Measurements from ENCODE around the gene PLD2. TPM values are rescaled to one million over a fixed set of nuclear protein-coding genes. Genes with fewer than 3 reads are reported as not detected.

The PLD2 gene
- total RNA-seq, 1 donor from 2014 or later, result 32.1 TPM

DNA sequence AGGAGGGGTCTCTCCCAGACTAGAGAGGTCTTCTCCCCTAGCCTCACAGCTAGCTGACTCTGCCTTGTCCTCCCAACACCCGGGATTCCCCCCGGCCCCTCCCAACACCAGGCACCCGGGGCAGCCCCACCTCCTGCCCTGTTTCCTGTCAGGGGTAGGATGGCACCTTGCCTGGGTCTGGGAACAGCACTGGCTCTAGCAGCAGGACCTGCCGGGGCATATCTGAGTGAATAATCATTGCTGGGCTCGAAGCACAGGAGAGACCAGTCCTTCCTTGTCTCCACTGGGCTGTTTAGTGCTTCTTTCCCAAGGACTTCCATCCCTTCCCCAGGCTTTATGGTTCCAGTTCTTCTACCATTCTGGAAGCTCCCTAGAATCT, 51.9 kb downstream of the PLD2 start:
- TF ChIP-seq, protein P1, sequence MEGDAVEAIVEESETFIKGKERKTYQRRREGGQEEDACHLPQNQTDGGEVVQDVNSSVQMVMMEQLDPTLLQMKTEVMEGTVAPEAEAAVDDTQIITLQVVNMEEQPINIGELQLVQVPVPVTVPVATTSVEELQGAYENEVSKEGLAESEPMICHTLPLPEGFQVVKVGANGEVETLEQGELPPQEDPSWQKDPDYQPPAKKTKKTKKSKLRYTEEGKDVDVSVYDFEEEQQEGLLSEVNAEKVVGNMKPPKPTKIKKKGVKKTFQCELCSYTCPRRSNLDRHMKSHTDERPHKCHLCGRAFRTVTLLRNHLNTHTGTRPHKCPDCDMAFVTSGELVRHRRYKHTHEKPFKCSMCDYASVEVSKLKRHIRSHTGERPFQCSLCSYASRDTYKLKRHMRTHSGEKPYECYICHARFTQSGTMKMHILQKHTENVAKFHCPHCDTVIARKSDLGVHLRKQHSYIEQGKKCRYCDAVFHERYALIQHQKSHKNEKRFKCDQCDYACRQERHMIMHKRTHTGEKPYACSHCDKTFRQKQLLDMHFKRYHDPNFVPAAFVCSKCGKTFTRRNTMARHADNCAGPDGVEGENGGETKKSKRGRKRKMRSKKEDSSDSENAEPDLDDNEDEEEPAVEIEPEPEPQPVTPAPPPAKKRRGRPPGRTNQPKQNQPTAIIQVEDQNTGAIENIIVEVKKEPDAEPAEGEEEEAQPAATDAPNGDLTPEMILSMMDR (IDR thresholded peaks at IDR 0.05), result no peak
- no peaks in the 10 kb centered on the region for H3K9me3 Mint-ChIP-seq (ENCODE audit: low read depth)
- no peak for DNase-seq (ENCODE audit: low spot score)
- H3K36me3 Mint-ChIP-seq (ENCODE audit: low read depth), result peaks cover 8% of the 10 kb centered on the region
- peak overlapping the region; percentile 80 for H3K27ac Mint-ChIP-seq (ENCODE audit: unreplicated experiment)
- peaks cover 39% of the 10 kb centered on the region for H3K4me1 Mint-ChIP-seq (ENCODE audit: low read depth)
- H3K27me3 Mint-ChIP-seq (ENCODE audit: low read depth), result no peaks in the 10 kb centered on the region
- no peak overlapping the region for H3K4me3 Mint-ChIP-seq (ENCODE audit: unreplicated experiment)

GRCh38 chr17:4859816-4860625, 53.1 kb downstream of the PLD2 start:
- H3K27me3 Mint-ChIP-seq (ENCODE audit: low read depth), result no peaks in the 10 kb centered on the region
- H3K4me3 Mint-ChIP-seq (ENCODE audit: unreplicated experiment), result no peak overlapping the region
- H3K36me3 Mint-ChIP-seq (ENCODE audit: low read depth), result peaks cover 5% of the 10 kb centered on the region
- H3K9me3 Mint-ChIP-seq (ENCODE audit: low read depth), result no peaks in the 10 kb centered on the region
- TF ChIP-seq, protein P1 (IDR thresholded peaks at IDR 0.05), result no peak
- DNase-seq (ENCODE audit: low spot score), result no peak
- peaks cover 30% of the 10 kb centered on the region for H3K4me1 Mint-ChIP-seq (ENCODE audit: low read depth)
- no peak overlapping the region for H3K27ac Mint-ChIP-seq (ENCODE audit: unreplicated experiment)

- peaks cover 5% of the 10 kb centered on the region for H3K36me3 Mint-ChIP-seq (ENCODE audit: low read depth)
- H3K9me3 Mint-ChIP-seq (ENCODE audit: low read depth), result no peaks in the 10 kb centered on the region
- TF ChIP-seq, protein P1 (IDR thresholded peaks at IDR 0.05), result no peak
- no peak overlapping the region for H3K4me3 Mint-ChIP-seq (ENCODE audit: unreplicated experiment)
- DNase-seq (ENCODE audit: low spot score), result no peak
- H3K4me1 Mint-ChIP-seq (ENCODE audit: low read depth), result peaks cover 30% of the 10 kb centered on the region
- no peaks in the 10 kb centered on the region for H3K27me3 Mint-ChIP-seq (ENCODE audit: low read depth)
- H3K27ac Mint-ChIP-seq (ENCODE audit: unreplicated experiment), result no peak overlapping the region
Measured at GRCh38 chr17:4860651-4861050, 53.7 kb downstream of the PLD2 start.

DNA sequence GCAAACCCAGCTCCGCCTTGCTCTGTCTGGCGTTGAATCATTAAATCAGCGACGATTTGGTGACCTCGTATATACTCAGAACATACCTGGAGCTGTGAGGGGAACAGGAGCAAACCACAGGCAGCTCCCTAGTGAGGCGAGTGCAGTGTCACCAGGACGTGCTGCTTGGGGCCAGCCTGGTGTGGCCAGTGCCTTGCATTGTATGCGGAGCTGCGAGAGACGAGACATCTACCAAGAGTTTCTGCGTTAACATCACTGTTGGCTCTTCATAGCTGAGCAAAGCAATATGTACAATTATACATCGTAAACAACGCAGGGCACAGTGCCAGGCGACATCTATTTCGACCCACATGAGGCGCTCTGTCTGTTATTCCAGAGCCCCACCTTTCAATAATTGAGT, 54.1 kb downstream of the PLD2 start:
- Mint-ChIP-seq H3K4me1 (ENCODE audit: low read depth) (peaks cover 30% of the 10 kb centered on the region), H3K27ac (ENCODE audit: unreplicated experiment) (no peak overlapping the region), H3K27me3 (ENCODE audit: low read depth) (no peaks in the 10 kb centered on the region), H3K36me3 (ENCODE audit: low read depth) (peaks cover 4% of the 10 kb centered on the region), H3K9me3 (ENCODE audit: low read depth) (no peaks in the 10 kb centered on the region), H3K4me3 (ENCODE audit: unreplicated experiment) (no peak overlapping the region)
- DNase-seq (ENCODE audit: low spot score), result no peak
- TF ChIP-seq, protein P1 (IDR thresholded peaks at IDR 0.05), result no peak

- peaks cover 2% of the 10 kb centered on the region for H3K36me3 Mint-ChIP-seq (ENCODE audit: low read depth)
- DNase-seq (ENCODE audit: low spot score), result no peak
- peaks cover 22% of the 10 kb centered on the region for H3K4me1 Mint-ChIP-seq (ENCODE audit: low read depth)
- no peaks in the 10 kb centered on the region for H3K27me3 Mint-ChIP-seq (ENCODE audit: low read depth)
- H3K9me3 Mint-ChIP-seq (ENCODE audit: low read depth), result no peaks in the 10 kb centered on the region
- TF ChIP-seq, protein P1 (IDR thresholded peaks at IDR 0.05), result no peak
- H3K27ac Mint-ChIP-seq (ENCODE audit: unreplicated experiment), result no peak overlapping the region
- H3K4me3 Mint-ChIP-seq (ENCODE audit: unreplicated experiment), result no peak overlapping the region
Measured at GRCh38 chr17:4862720-4863119, 55.8 kb downstream of the PLD2 start.
